Upper lobe of right lung (tissue), 1 donor: Measurements from ENCODE around the gene NKD2. TPM values are rescaled to one million over a fixed set of nuclear protein-coding genes. Genes with fewer than 3 reads are reported as not detected.

Experiments used
- ATAC-seq: fragments of 200-7000 bp; cut with Tn5 transposase; one replicate; pipeline ENCODE4 v1.9.1; 2020; ENCODE audit warnings: mild to moderate bottlenecking, moderate library complexity
- DNase-seq: peaks from one replicate; pipeline ENCODE4 v3.0.0-alpha.2; 2020
- H3K27ac ChIP-seq: fragments of 200-600 bp; one replicate; pipeline ENCODE4 v1.8.0; 2022
- H3K27me3 ChIP-seq: fragments of 200-600 bp; one replicate; pipeline ENCODE4 v1.8.0; 2022; ENCODE audit warnings: mild to moderate bottlenecking
- H3K36me3 ChIP-seq: fragments of 200-600 bp; one replicate; pipeline ENCODE4 v1.8.0; 2022
- H3K4me1 ChIP-seq: fragments of 200-600 bp; one replicate; pipeline ENCODE4 v1.8.0; 2022
- H3K4me3 ChIP-seq: fragments of 200-600 bp; one replicate; pipeline ENCODE4 v1.8.0; 2022; ENCODE audit warnings: mild to moderate bottlenecking
- H3K9me3 ChIP-seq: fragments of 200-600 bp; one replicate; pipeline ENCODE4 v1.8.0; 2022
- CTCF ChIP-seq: fragments of 200-600 bp; IDR thresholded peaks from one replicate; pipeline ENCODE4 v1.8.0; 2022; ENCODE audit warnings: antibody characterized with exemption
- intact Hi-C: fragments of 100-400 bp; cut with DNase I; formaldehyde crosslinking; loops from one replicate; pipeline ENCODE4 v1.11.0; 2022
- total RNA-seq: library from RNA; stranded (reverse); fragmentation: NEBNext Ultra II Directional; extraction: Animal tissue kit (Norgen Biotek cat#: 25700); gene quantifications from one replicate; pipeline ENCODE4 v1.2.1, GENCODE V29; 2021
- donor health status: DM: no; HTN: yes; CAD: no; lungs with severe emphysema.

The NKD2 gene
- total RNA-seq, 1 donor from 2014 or later = 64.4 TPM

GRCh38 chr5:980966-981365 lies 27.6 kb upstream of the NKD2 start:
- H3K4me3 ChIP-seq = no peak overlapping the region
- H3K36me3 ChIP-seq = no peaks in the 10 kb centered on the region
- H3K4me1 ChIP-seq = peaks cover 3% of the 10 kb centered on the region
- H3K27me3 ChIP-seq = no peaks in the 10 kb centered on the region
- no peaks in the 10 kb centered on the region for H3K9me3 ChIP-seq
- no peak for TF ChIP-seq CTCF
- ATAC-seq = peak; percentile 38
- intact Hi-C loops = no loop called here
- no peak for DNase-seq
- H3K27ac ChIP-seq = peak overlapping the region; percentile 42

GRCh38 chr5:981456-981855 lies 27.1 kb upstream of the NKD2 start:
- Histone ChIP-seq H3K27me3 (no peaks in the 10 kb centered on the region), H3K36me3 (no peaks in the 10 kb centered on the region), H3K4me1 (peaks cover 3% of the 10 kb centered on the region), H3K9me3 (no peaks in the 10 kb centered on the region), H3K4me3 (no peak overlapping the region), H3K27ac (peak overlapping the region; percentile 36)
- DNase-seq (no peak), ATAC-seq (no peak)
- intact Hi-C loops = no loop called here
- TF ChIP-seq CTCF = no peak

GRCh38 chr5:982377-983237 lies 26.0 kb upstream of the NKD2 start:
- Histone ChIP-seq H3K4me3 (no peak overlapping the region), H3K27ac (no peak overlapping the region), H3K9me3 (no peaks in the 10 kb centered on the region), H3K27me3 (no peaks in the 10 kb centered on the region), H3K36me3 (no peaks in the 10 kb centered on the region), H3K4me1 (peaks cover 3% of the 10 kb centered on the region)
- DNase-seq = no peak
- no peak for TF ChIP-seq CTCF
- intact Hi-C loops = no loop called here
- peak; percentile 10 for ATAC-seq

GRCh38 chr5:983238-983524 lies 25.4 kb upstream of the NKD2 start:
- DNase-seq (no peak), ATAC-seq (no peak)
- no peaks in the 10 kb centered on the region for H3K36me3 ChIP-seq
- H3K27ac ChIP-seq = no peak overlapping the region
- no peaks in the 10 kb centered on the region for H3K9me3 ChIP-seq
- no peaks in the 10 kb centered on the region for H3K27me3 ChIP-seq
- no peak overlapping the region for H3K4me3 ChIP-seq
- TF ChIP-seq CTCF = no peak
- H3K4me1 ChIP-seq = peaks cover 3% of the 10 kb centered on the region
- intact Hi-C loops = no loop called here

- DNase-seq = no peak
- H3K27ac ChIP-seq = no peak overlapping the region
- H3K4me1 ChIP-seq = peaks cover 3% of the 10 kb centered on the region
- TF ChIP-seq CTCF = no peak
- no peaks in the 10 kb centered on the region for H3K27me3 ChIP-seq
- no peaks in the 10 kb centered on the region for H3K9me3 ChIP-seq
- intact Hi-C loops = no loop called here
- no peaks in the 10 kb centered on the region for H3K36me3 ChIP-seq
- H3K4me3 ChIP-seq = no peak overlapping the region
- no peak for ATAC-seq
Measured at GRCh38 chr5:983568-983967, 25.0 kb upstream of the NKD2 start.

DNA sequence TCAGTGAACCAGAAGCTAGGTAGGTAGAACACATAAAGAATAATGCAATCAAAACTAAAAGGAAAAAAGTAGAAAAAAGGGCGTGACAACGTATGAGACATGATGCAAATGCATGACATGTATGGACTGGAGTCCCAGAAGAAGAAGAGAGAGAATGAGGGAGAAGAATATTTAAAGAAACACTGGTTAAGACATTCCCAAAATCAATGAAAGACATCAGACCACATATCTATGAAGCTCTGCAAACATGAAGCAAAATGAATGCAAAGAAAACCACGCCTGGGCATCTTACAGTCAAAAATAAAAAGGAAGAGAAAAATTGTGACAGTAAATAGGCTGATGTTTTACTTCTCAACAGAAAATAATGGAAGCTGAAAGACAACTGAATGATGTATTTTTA lies 23.8 kb upstream of the NKD2 start:
- Histone ChIP-seq H3K36me3 (no peaks in the 10 kb centered on the region), H3K4me1 (peaks cover 10% of the 10 kb centered on the region), H3K4me3 (no peak overlapping the region), H3K27me3 (no peaks in the 10 kb centered on the region), H3K27ac (no peak overlapping the region), H3K9me3 (no peaks in the 10 kb centered on the region)
- DNase-seq = no peak
- no peak for TF ChIP-seq CTCF
- intact Hi-C loops = no loop called here
- ATAC-seq = no peak
